ENCODE measurements around the gene SPATA9. TPM values are rescaled to one million over a fixed set of nuclear protein-coding genes. Genes with fewer than 3 reads are reported as not detected.

Gene SPATA9
- total and polyA plus RNA-seq, 2 of the 8 experiments (the other 6 are each of a cell fraction or from before 2014, with no cell fraction given), result not detected

DNA sequence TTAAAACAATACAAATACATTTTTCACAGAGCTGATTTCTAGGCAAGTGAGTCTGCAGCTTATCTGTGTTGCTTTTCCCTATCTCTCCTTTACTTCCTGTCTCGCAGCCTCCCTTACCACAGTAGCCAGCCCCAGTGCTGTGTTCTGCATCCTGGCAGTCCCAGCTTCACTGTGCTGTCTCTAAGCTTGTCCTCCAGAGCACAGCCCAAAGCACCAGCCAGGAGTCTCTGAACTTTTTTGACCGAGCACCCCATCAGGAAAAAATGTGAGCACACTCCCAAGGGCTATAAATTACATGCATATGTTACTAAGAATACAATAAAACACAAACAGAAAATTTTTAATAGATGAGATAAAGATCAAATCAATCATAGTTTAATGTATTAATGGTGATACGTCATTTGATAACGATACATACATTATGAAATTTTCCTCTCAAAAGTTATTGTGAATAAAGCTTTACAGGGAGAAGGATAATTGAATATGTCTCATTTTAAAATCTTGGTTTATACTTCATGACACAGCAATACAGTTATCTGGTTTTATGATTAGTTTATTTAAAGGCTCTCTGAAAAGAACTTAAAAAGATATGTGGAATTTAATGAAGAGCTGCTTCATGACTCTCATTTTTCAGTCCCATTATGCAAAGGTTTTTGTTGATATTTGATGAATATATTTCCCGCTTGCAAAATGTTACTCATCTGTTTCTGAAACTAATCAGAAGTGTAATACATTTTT lies 41.0 kb upstream of the SPATA9 start:
- Histone ChIP-seq H2BK120ac (replicated peaks; ENCODE audit: low read depth, low read length) (no peak overlapping the region), H3K4ac (replicated peaks; ENCODE audit: insufficient read length, low read depth, low read length) (no peak overlapping the region), H3K23ac (ENCODE audit: insufficient read length) (no peak overlapping the region), H3K4me3 (ENCODE audit: extremely low read depth in 1 of 4, insufficient read depth in 2 of 4, low read depth in 3 of 4, low read length in 4 of 4) (no peak overlapping the region), H3K4me2 (ENCODE audit: insufficient read depth in 1 of 2, low read depth in 2 of 2, low read length in 2 of 2) (no peak overlapping the region), H3K18ac (ENCODE audit: extremely low read depth, low read length) (no peak overlapping the region), H2AFZ (ENCODE audit: low read length) (no peak overlapping the region), H3K9me3 (ENCODE audit: insufficient read depth in 2 of 2, low read depth in 1 of 2, low read length in 1 of 2) (no peaks in the 10 kb centered on the region), H3K14ac (ENCODE audit: insufficient read length) (no peak overlapping the region), H2BK5ac (ENCODE audit: low read depth, low read length) (no peak overlapping the region), H2BK15ac (ENCODE audit: low read length) (no peak overlapping the region), H3K27me3 (replicated peaks in 1 of 4; ENCODE audit: control insufficient read depth in 3 of 4, extremely low read depth in 1 of 4, insufficient read depth in 3 of 4, low read length in 3 of 4) (peaks cover 0 to 2% (median under 1%) of the 10 kb centered on the region in 4 experiments; a peak in 2 of 7 replicates), H2BK12ac (ENCODE audit: low read depth, low read length) (no peak overlapping the region), H3K56ac (replicated peaks; ENCODE audit: insufficient read length, low read depth, low read length) (no peak overlapping the region), H3K36me3 (ENCODE audit: control insufficient read depth in 2 of 4, insufficient read depth in 4 of 4, low read length in 3 of 4) (no peaks in the 10 kb centered on the region), H3K79me2 (ENCODE audit: control insufficient read depth in 1 of 2, insufficient read depth in 2 of 2, low read length in 2 of 2) (no peaks in the 10 kb centered on the region), H4K91ac (replicated peaks; ENCODE audit: insufficient read length, low read length) (no peak overlapping the region), H3K9ac (replicated peaks in 1 of 4; ENCODE audit: extremely low read depth in 1 of 4, low read depth in 3 of 4, low read length in 3 of 4) (no peak overlapping the region), H3K4me1 (replicated peaks in 1 of 4; ENCODE audit: control insufficient read depth in 3 of 4, insufficient read depth in 4 of 4, low read length in 3 of 4) (peaks cover 0 to 11% (median 8%) of the 10 kb centered on the region in 4 experiments; a peak in 5 of 7 replicates), H2AK5ac (ENCODE audit: low read depth, low read length) (no peak overlapping the region), H3K27ac (ENCODE audit: low read depth, low read length) (no peak overlapping the region), H4K20me1 (replicated peaks in 1 of 2; ENCODE audit: control insufficient read depth in 1 of 2, insufficient read depth in 2 of 2, low read length in 2 of 2) (no peaks in the 10 kb centered on the region), H3K79me1 (ENCODE audit: low read depth, low read length) (no peaks in the 10 kb centered on the region), H2BK20ac (ENCODE audit: low read length) (no peak overlapping the region), H4K8ac (ENCODE audit: extremely low read depth, insufficient read depth, low read length) (no peak overlapping the region), H4K5ac (ENCODE audit: insufficient read length, low read depth, low read length) (no peak overlapping the region), H3K23me2 (ENCODE audit: low read depth, low read length) (no peaks in the 10 kb centered on the region)
- 90% methylated on average over 5 of the region's 5 CpGs; no CpG with 5 or more reads in 1 of the 2 experiments for WGBS, 2 experiments (ENCODE audit: extremely low coverage in 1 of 2, insufficient coverage in 1 of 2, insufficient read length in 1 of 2, insufficient replicate concordance in 2 of 2, low coverage in 1 of 2, low lambda C conversion rate in 2 of 2, missing lambda C conversion rate in 1 of 2)
- FAIRE-seq (no peak), DNase-seq (ENCODE audit: low read depth in 1 of 2, low spot score in 2 of 2) (no peak)
- CTCF ChIA-PET (ENCODE audit: partially characterized antibody), result interaction anchor here (0.6 to 1.5 kb wide), 3 partner anchors 59 to 107 kb away, joined by 3 to 4 read pairs (median 3); no protein-coding TSS in a partner anchor
- POLR2A ChIA-PET (ENCODE audit: partially characterized antibody), result interaction anchor here (0.8 to 1.4 kb wide), 3 partner anchors 12 to 1084 kb away, joined by 3 to 6 read pairs (median 5); partner anchors contain the start of gene ERAP1
- TF ChIP-seq POU5F1 (IDR thresholded peaks at IDR 0.05; ENCODE audit: low read depth, low read length), result no peak
- no peak for TF ChIP-seq CTBP2 (IDR thresholded peaks at IDR 0.05; ENCODE audit: borderline replicate concordance, insufficient read depth, insufficient read length, low read length)
- no peak for TF ChIP-seq SRF (IDR thresholded peaks at IDR 0.05; ENCODE audit: low read depth, low read length)
- TF ChIP-seq EGR1 (IDR thresholded peaks at IDR 0.05; ENCODE audit: borderline replicate concordance, low read depth, low read length), result no peak
